Vagina (tissue), 2 donors: ENCODE data around the gene KLK4. TPM values are rescaled to one million over a fixed set of nuclear protein-coding genes. Genes with fewer than 3 reads are reported as not detected.

ENCODE experiments used
- DNase-seq, 2 donors: peaks; one replicate each; pipeline ENCODE4 v3.0.0-alpha.2; 2017; ENCODE audit errors: extremely low spot score in 2 of 2
- H3K27ac ChIP-seq: fragments of 200-600 bp; sonication (generic); one replicate; pipeline ENCODE4 v1.5.1; 2019
- H3K27me3 ChIP-seq: fragments of 200-600 bp; sonication (generic); one replicate; pipeline ENCODE4 v1.5.1; 2019
- H3K36me3 ChIP-seq, 2 donors: fragments of 200-600 bp; sonication (generic); one replicate each; pipeline ENCODE4 v1.5.1; 2017 to 2019
- H3K4me1 ChIP-seq: fragments of 200-600 bp; sonication (generic); one replicate; pipeline ENCODE4 v1.5.1; 2019
- H3K4me3 ChIP-seq, 2 donors: fragments of 200-600 bp; sonication (generic); 1 replicate in 1 of 2; 2 replicates in 1 of 2; pipeline ENCODE4 v1.5.1; 2016 to 2019
- H3K9me3 ChIP-seq: fragments of 200-600 bp; sonication (generic); one replicate; pipeline ENCODE4 v1.5.1; 2019
- CTCF ChIP-seq, 3 experiments: fragments of 450-650 bp in 2 of 3; fragments of 200-600 bp in 1 of 3; sonication (generic) in 1 of 3; IDR thresholded peaks; one replicate each; pipeline ENCODE4 v1.5.1; 2017 to 2019; ENCODE audit warnings: antibody characterized with exemption in 3 of 3, mild to moderate bottlenecking in 2 of 3, moderate library complexity in 2 of 3
- POLR2A ChIP-seq, 2 donors: fragments of 450-650 bp; IDR thresholded peaks; one replicate each; pipeline ENCODE4 v1.6.1; 2017; ENCODE audit warnings: antibody characterized with exemption in 2 of 2, mild to moderate bottlenecking in 2 of 2, moderate library complexity in 2 of 2
- POLR2AphosphoS5 ChIP-seq, 2 donors: sonication (generic); formaldehyde crosslinking; IDR thresholded peaks; one replicate each; pipeline ENCODE4 v1.9.0; 2017; ENCODE audit warnings: antibody characterized with exemption in 2 of 2, mild to moderate bottlenecking in 2 of 2, low read depth in 1 of 2; ENCODE audit not compliant: insufficient read depth in 1 of 2
- intact Hi-C: fragments of 100-400 bp; cut with DNase I; formaldehyde crosslinking; loops from one replicate; pipeline ENCODE4 v1.15.1; 2023
- total RNA-seq: library from RNA; depleted of rRNA; stranded (reverse); fragments of >200 nt; gene quantifications from one replicate; pipeline ENCODE4 v1.2.3, GENCODE V29; 2016

Gene KLK4
- total RNA-seq, 1 donor from 2014 or later, result not detected

GRCh38 chr19:50857366-50857765, 53.8 kb downstream of the KLK4 start:
- H3K27ac ChIP-seq, result no peak overlapping the region
- H3K4me1 ChIP-seq, result no peaks in the 10 kb centered on the region
- intact Hi-C loops, result no loop called here
- no peak for TF ChIP-seq CTCF (IDR thresholded peaks at IDR 0.05)
- no peak for TF ChIP-seq POLR2AphosphoS5 (IDR thresholded peaks at IDR 0.05; ENCODE audit: insufficient read depth in 1 of 2, low read depth in 1 of 2)
- TF ChIP-seq POLR2A (IDR thresholded peaks at IDR 0.05), result no peak
- H3K36me3 ChIP-seq, result no peaks in the 10 kb centered on the region
- H3K27me3 ChIP-seq, result no peaks in the 10 kb centered on the region
- H3K4me3 ChIP-seq, result no peak overlapping the region
- H3K9me3 ChIP-seq, result no peaks in the 10 kb centered on the region
- no peak for DNase-seq

Other genes with a start within 250 kb of the KLK4 start
- 0.98 TPM for gene SHANK1, start 191.6 kb downstream of the KLK4 start, total RNA-seq
- 25.0 TPM for gene CLEC11A, start 188.0 kb downstream of the KLK4 start, total RNA-seq
- gene GPR32, start 140.9 kb downstream of the KLK4 start, total RNA-seq, result not detected
- gene ACP4, start 121.0 kb downstream of the KLK4 start, total RNA-seq, result not detected
- gene KLK1, start 87.6 kb downstream of the KLK4 start, total RNA-seq, result not detected
- not detected for gene KLK15, start 77.8 kb downstream of the KLK4 start, total RNA-seq
- gene KLK3, start 56.5 kb downstream of the KLK4 start, total RNA-seq, result not detected
- not detected for gene KLK2, start 38.0 kb downstream of the KLK4 start, total RNA-seq
- gene KLK5, start 41.6 kb upstream of the KLK4 start, total RNA-seq, result 5.9 TPM
- 10.3 TPM for gene KLK6, start 58.2 kb upstream of the KLK4 start, total RNA-seq
- 14.2 TPM for gene KLK7, start 72.5 kb upstream of the KLK4 start, total RNA-seq
- 16.2 TPM for gene KLK8, start 90.2 kb upstream of the KLK4 start, total RNA-seq
- 54.5 TPM for gene KLK10, start 108.3 kb upstream of the KLK4 start, total RNA-seq
- 103 TPM for gene KLK11, start 115.2 kb upstream of the KLK4 start, total RNA-seq
- 4.2 TPM for gene KLK12, start 123.6 kb upstream of the KLK4 start, total RNA-seq
- gene KLK13, start 153.7 kb upstream of the KLK4 start, total RNA-seq, result 31.2 TPM
- gene KLK14, start 171.5 kb upstream of the KLK4 start, total RNA-seq, result not detected
- gene CTU1, start 197.0 kb upstream of the KLK4 start, total RNA-seq, result 8.8 TPM
- 5.9 TPM for gene SIGLEC9, start 213.5 kb upstream of the KLK4 start, total RNA-seq
- 1.5 TPM for gene SIGLEC7, start 230.9 kb upstream of the KLK4 start, total RNA-seq